DMS79 (cell line): ENCODE results near the gene LTO1.

Source experiments
- DNase-seq: peaks from one replicate; lab custom pipeline; 2025; lab: John Stamatoyannopoulos, UW

LTO1 gene

DNA sequence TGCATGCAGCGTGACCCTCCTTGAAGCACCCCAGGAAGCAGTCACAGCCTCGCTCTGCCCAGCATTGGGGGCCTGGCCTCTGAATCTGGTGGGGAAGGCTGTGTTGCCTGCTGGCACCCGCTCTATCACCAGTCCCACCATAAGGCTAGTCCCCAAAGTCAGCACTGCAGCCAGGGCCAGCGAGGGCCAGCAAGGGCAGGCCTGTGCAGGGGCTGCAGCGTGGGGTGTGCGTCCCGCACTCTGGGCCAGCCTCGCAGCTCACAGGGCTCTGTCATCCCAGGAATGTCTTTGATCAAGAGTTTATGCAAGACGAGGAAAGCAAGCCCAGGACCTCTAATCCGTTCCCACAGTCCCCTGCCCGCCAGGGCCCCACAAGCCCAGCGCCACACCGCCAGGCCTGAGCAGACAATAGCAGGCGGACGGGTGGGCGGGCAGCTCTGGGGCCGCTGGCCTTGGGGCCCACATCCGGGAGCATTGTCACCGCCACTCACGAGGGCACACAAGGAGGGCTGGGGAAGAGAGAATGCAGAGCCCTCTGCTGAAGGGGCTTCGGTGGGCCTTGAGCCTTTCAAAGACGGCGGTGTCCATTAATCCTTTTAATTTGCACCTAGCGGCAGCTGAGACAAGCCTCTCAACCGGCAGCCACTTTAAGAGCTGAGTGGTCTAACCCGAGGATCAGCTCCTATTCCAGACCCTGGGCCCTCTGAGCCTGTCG lies 17.1 kb downstream of the LTO1 start:
- no peak for DNase-seq

DNA sequence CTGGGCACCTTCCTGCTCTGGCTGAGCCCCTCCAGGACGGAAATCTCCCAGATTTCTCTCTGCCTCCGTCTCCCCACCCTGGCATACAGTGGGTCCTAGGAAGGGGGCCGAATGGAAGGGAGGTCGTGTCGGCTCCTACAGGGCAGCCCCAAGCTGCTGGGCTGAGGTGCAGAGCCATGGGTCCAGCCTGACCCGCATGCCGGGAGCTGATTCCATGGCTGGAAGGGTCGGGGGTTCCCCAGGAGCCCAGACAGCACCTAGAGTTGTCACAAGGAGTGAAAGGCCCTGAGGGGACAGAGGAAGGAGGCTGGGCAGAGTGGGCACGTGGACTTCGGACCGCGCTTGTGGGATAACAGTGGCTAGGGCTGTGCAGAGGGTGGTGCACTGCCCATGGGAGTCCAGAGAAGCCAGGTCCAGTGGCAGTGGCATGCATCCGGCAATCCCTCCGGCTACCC lies 17.7 kb downstream of the LTO1 start:
- DNase-seq, result no peak

- DNase-seq, result no peak
Observed at GRCh38 chr11:69656536-69657455, 18.4 kb downstream of the LTO1 start.

DNA sequence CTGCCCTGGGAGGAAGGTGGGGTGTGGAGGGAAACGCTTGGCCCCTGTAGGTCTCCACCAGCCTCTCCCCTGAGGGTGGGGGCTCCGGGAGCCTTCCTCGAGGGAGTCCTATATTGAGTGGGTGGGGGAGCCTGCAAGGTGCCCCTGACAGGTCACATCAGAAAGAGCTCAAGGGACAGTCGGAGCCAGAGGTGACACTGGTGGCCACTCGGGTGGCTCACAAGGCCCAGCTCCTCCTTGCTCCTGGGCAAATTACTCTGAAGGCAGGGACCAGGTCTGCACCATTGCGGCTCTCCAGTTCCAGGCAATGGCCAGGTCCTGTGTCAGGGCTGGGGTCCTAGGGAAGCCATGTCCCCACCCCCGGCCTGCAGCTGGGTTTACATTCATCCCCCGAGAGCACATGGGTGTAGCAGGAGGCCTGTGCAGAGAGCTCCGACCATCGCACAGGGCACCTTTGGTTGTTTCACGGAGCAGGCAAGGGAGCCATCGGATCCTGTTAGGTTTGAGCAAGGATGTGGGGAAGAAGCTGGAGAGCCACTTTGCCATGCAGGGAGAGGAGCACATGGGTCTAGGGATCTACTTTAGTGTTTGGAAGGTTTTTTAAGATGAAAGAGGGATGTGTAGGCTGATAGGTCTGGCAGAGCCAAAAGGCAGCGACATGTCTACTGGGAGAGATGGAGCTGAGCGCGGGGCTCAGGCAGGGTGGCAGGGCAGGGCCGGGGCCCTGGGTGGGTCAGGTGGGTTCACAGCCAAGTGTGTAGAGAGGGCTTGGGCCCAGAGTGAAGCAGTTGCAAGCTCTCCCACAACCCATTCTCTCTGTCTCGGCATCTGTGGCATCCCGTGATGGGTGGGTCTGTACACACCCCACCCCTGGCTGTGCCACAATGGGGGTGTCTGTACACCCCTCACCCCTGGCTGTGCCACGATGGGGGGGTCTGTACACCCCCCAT lies 19.4 kb downstream of the LTO1 start:
- no peak for DNase-seq

DNA sequence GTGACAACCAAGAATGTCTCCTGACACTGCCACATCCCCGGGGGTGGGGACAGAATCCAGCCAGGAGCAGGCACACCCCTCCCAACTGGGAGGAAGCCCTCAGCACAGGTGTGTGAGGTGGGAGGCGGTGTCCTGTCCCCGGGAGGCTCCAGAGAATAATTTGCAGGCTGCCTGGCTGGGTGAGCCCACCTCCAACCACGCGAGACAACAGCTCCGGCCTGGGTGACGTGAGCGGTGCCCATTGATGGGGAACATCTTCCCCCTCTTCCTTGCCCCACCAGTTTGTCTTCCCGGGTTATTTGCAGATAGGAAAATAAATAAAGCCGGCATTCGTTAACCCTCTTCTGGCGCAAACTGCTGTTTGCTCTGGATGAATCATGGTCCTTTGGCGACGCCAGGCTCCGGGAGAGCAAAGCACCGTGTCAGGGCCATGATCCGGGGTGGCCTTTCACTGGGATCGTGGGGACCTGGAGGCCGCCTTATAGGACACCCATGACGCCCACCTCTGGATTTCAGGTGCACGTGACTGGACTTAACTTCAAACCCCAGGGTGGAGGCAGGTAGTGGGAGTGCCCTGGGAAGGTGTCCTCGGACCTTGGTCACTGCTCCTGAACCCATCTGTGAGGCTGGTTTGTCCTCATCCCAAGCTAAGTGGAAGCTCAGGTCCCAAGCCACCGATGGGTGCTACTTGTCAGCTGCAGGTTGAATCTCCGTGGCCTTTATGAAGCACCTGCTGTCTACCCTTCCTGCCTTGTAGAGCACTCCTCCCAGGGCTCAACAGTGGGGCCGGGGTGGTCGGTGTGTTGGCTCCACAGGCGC lies 20.3 kb downstream of the LTO1 start:
- DNase-seq, result no peak

DNA sequence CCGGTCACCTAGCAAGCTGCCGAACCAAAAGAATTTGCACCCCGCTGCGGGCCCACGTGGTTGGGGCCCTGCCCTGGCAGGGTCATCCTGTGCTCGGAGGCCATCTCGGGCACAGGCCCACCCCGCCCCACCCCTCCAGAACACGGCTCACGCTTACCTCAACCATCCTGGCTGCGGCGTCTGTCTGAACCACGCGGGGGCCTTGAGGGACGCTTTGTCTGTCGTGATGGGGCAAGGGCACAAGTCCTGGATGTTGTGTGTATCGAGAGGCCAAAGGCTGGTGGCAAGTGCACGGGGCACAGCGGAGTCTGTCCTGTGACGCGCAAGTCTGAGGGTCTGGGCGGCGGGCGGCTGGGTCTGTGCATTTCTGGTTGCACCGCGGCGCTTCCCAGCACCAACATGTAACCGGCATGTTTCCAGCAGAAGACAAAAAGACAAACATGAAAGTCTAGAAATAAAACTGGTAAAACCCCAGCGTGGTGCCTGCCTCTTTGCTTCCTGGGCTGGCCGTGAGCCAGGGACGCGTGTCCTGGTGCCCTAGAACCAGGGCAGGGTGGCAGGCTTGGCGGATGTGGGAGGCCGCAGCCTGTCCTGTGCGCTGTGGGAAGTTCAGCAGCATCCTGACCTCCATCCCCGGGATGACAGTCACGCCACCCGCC lies 21.0 kb downstream of the LTO1 start:
- DNase-seq, result no peak

DNA sequence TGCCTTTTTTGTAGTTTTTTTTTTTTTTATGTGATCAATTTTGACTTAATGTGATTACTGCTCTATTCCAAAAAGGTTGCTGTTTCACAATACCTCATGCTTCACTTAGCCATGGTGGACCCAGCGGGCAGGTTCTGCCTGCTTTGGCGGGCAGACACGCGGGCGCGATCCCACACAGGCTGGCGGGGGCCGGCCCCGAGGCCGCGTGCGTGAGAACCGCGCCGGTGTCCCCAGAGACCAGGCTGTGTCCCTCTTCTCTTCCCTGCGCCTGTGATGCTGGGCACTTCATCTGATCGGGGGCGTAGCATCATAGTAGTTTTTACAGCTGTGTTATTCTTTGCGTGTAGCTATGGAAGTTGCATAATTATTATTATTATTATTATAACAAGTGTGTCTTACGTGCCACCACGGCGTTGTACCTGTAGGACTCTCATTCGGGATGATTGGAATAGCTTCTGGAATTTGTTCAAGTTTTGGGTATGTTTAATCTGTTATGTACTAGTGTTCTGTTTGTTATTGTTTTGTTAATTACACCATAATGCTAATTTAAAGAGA lies 21.7 kb downstream of the LTO1 start:
- DNase-seq, result no peak

GRCh38 chr11:69652999-69653398 lies 22.2 kb downstream of the LTO1 start:
- DNase-seq, result no peak

- no peak for DNase-seq
Observed at GRCh38 chr11:69651834-69652620, 23.1 kb downstream of the LTO1 start.

GRCh38 chr11:69650832-69651344 lies 24.3 kb downstream of the LTO1 start:
- DNase-seq, result no peak

DNA sequence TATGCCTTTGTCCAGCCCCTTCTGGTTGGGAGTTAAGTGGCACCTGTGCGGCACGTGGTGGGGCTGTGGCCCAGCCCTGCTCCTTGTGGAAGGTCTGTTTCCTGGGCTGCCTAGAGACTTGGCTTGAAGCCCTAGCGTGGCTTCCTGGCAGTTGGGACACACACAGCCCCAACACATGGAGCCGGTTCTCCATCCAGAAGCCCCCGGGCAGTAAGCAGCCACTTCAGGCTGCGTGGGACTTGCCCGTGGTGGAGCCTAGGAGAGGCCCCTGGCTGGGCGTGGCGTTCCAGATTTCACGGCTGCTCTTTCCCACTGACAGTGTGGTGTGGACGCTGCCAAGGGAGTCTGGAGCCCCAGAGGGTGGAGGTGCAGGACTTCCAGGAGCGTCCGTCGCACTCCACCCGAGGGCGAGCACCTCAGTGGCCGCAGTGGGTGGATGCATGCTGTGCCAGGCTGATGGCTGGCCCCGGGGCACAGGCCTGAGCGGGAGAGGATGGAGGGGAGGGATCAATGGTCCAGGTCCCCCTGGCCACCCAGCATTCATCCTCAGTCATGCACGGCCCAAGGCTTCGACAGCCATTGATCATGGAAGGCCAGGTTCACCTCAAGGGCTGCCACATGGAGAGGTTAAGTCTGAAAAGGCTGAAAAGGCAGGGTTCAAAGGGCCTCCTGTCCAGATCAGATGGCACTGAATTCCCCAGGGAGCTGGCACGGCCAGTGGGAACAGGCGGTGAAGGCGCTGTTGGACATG lies 24.9 kb downstream of the LTO1 start:
- no peak for DNase-seq

DNA sequence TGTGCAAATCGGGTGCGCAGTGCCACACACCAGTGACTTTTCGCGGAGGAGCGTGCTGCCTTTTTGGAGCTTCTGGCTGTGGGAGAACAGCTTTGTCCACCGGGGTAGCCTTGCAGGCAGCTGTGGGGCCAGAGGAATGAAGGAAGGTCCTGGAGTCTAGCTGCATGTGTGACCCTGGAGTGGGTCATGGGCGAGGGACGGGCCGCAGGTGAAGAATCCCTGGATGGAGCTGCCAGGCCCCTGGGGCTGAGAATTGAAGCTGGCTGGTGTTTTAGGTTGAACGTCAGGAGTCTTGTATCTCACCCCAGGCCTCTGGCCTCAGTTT lies 25.6 kb downstream of the LTO1 start:
- no peak for DNase-seq

DNA sequence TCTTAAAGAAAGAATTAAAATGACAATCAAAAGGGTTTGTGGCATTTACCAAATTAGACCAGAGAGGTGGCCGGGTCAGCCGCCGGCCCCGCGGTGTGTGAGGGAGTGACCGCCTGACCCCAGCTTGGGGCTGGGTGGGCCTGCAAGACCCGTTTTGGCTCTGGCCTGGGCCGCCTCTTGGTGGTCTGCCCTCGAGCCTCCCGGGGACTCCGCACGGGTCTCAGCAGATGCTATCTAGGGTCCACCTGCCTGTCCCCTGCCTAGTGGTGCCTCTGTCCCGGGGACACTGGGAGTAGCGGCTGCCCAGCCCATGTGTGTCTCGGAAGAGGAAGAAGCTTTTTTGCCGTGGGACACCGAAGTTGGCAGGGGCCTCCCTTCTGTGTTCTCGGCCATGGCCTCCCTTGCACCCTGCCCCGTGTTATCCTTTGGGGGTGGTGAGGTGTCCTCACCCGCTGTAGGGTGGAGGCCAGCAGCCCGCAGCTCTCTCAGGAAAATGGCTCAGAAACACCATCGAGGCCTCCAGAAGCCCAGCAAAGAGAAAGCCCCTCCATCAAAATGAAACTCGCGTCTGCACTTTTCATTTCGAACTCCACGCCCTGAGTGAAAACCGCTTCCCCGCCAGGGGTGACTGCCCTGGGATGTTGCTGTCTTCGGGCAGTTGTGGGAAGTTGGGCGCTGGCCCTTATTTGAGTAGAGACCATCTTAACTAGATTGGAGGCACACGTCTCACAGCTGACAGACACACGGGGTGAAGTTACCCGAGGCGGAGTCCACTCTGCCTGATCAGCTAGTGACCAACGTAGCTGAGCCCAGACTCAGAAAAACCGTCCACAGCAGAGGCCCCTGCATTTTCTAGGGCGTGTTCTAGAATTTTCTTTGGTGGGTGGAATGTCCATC lies 26.2 kb downstream of the LTO1 start:
- DNase-seq, result no peak

DNA sequence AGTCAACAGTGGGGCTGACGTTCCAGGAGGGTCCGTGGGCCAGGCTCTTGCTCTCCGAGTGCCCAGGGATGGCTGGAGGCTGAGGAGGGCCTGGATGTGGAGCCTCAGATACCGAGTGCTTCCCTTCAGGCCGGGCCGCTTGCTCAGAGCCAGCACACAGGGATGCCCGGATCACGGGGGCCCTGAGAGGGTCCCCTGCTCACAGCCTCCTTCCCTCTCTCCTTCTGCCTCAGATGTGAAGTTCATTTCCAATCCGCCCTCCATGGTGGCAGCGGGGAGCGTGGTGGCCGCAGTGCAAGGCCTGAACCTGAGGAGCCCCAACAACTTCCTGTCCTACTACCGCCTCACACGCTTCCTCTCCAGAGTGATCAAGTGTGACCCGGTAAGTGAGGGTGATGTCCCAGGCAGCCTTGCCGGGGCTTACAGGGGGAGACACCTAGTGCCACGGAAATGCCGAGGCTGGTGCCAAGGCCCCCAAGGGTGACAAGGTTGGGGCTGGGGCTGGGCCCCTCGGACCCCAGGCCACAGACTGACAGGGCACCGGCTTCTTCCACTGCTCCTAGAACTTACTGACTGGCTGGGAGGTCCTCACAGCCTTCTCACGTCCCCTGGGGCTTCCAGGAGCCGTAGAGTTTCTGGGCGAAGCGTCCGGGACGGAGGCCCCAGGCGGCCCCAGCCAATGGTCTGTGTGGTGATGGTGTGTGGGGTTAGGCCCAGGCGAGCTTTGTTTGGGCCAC lies 27.2 kb downstream of the LTO1 start:
- DNase-seq, result no peak

GRCh38 chr11:69647390-69647748 lies 27.8 kb downstream of the LTO1 start:
- no peak for DNase-seq

DNA sequence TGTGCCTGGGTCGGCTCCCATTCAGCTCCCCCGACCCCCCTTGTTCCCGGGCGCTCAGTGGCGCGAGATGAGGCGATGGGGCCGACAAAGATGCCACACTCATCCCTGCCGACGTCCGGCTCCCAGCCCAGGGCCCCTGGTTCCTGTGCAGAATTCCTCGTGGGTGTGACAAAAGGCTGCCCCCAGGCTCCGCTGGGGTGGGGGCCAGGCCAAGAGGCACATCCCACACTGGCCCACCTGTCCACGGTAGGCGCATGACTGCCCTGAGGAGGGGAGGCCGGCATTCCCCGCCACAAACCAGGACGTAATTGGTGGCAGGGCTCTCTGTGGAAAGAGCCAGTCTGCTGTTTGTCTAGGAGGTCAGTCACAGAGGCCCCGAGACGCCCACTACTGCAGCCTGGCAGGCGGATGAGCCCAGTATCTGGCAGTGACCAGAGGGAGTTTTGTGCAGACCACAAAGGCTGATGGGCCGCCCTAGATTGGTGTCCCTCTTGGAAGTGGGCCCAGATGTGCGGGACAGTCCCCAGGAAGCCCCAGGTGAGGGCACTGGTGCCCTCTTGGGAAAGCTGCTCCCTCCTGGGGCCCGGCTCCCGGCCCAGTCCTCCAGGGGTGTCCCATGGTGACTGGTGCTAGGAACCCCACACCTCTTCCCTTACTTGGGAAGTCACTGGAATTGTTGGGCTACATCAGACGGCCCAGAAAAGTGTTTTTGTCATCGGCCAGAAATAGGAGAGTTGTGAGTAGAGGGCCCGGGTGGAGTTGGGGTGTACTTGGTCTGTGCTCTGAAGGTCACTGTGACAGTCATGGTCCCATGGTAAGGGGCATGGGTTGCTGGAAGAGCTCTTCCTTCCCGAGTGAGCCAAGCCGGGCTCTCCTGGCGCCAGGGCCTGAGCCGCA lies 28.4 kb downstream of the LTO1 start:
- no peak for DNase-seq
